Stimulated activated memory B cell treated with anti-CD40 and anti-IgM and Interleukin-4, amounts not matched to agents 10 μg/mL and 1 μg/mL and 100 μg/mL, for 72 hours (primary cell): Measurements from ENCODE around the gene ZNF516.

Source experiments
- ATAC-seq: fragments of 150-1000 bp; cut with Tn5 transposase; 2 replicates; pipeline ENCODE4 v1.10.0; 2021
- H3K27ac Mint-ChIP-seq: one replicate; pipeline ENCODE4 v1.8.0; 2022; ENCODE audit warnings: mild to moderate bottlenecking, mixed read lengths
- H3K27me3 Mint-ChIP-seq: one replicate; pipeline ENCODE4 v1.8.0; 2022; ENCODE audit warnings: mixed read lengths
- H3K36me3 Mint-ChIP-seq: one replicate; pipeline ENCODE4 v1.8.0; 2022; ENCODE audit warnings: mixed read lengths
- H3K4me1 Mint-ChIP-seq: one replicate; pipeline ENCODE4 v1.8.0; 2022; ENCODE audit warnings: mixed read lengths
- H3K4me3 Mint-ChIP-seq: one replicate; pipeline ENCODE4 v1.8.0; 2022; ENCODE audit warnings: mild to moderate bottlenecking, moderate library complexity, mixed read lengths
- H3K9me3 Mint-ChIP-seq: one replicate; pipeline ENCODE4 v1.8.0; 2022; ENCODE audit warnings: mixed read lengths

Gene ZNF516

GRCh38 chr18:76382275-76382674 lies 112.8 kb downstream of the ZNF516 start:
- Mint-ChIP-seq H3K36me3 (peaks cover 11% of the 10 kb centered on the region), H3K27ac (no peak overlapping the region), H3K4me1 (peaks cover 6% of the 10 kb centered on the region), H3K4me3 (no peak overlapping the region), H3K9me3 (no peaks in the 10 kb centered on the region), H3K27me3 (no peaks in the 10 kb centered on the region)
- ATAC-seq, result no peak

GRCh38 chr18:76380791-76381405 lies 114.1 kb downstream of the ZNF516 start:
- H3K4me1 Mint-ChIP-seq, result peaks cover 2% of the 10 kb centered on the region

GRCh38 chr18:76380127-76380729 lies 114.8 kb downstream of the ZNF516 start:
- Mint-ChIP-seq H3K36me3 (peaks cover 18% of the 10 kb centered on the region), H3K9me3 (no peaks in the 10 kb centered on the region), H3K4me3 (no peak overlapping the region), H3K27ac (no peak overlapping the region), H3K4me1 (peaks cover 9% of the 10 kb centered on the region), H3K27me3 (no peaks in the 10 kb centered on the region)
- ATAC-seq, result no peak

More at GRCh38 chr18:76380791-76381405, 114.1 kb downstream of the ZNF516 start:
- Mint-ChIP-seq H3K27me3 (no peaks in the 10 kb centered on the region), H3K9me3 (no peaks in the 10 kb centered on the region), H3K27ac (no peak overlapping the region), H3K36me3 (peaks cover 11% of the 10 kb centered on the region), H3K4me3 (no peak overlapping the region)
- ATAC-seq, result no peak

- ATAC-seq, result no peak
- peaks cover 16% of the 10 kb centered on the region for H3K4me1 Mint-ChIP-seq
- no peaks in the 10 kb centered on the region for H3K27me3 Mint-ChIP-seq
- peaks cover 23% of the 10 kb centered on the region for H3K36me3 Mint-ChIP-seq
- no peak overlapping the region for H3K27ac Mint-ChIP-seq
- H3K9me3 Mint-ChIP-seq, result no peaks in the 10 kb centered on the region
- no peak overlapping the region for H3K4me3 Mint-ChIP-seq
These were observed 115.6 kb downstream of the ZNF516 start for GRCh38 chr18:76379226-76380126.

GRCh38 chr18:76378526-76379215 lies 116.4 kb downstream of the ZNF516 start:
- peaks cover 20% of the 10 kb centered on the region for H3K4me1 Mint-ChIP-seq
- peaks cover 23% of the 10 kb centered on the region for H3K36me3 Mint-ChIP-seq
- H3K27ac Mint-ChIP-seq, result no peak overlapping the region
- H3K4me3 Mint-ChIP-seq, result no peak overlapping the region
- no peaks in the 10 kb centered on the region for H3K27me3 Mint-ChIP-seq
- no peaks in the 10 kb centered on the region for H3K9me3 Mint-ChIP-seq
- peak; percentile 9 for ATAC-seq

GRCh38 chr18:76377359-76377756 lies 117.7 kb downstream of the ZNF516 start:
- no peak overlapping the region for H3K27ac Mint-ChIP-seq
- no peaks in the 10 kb centered on the region for H3K27me3 Mint-ChIP-seq
- no peak for ATAC-seq
- peaks cover 20% of the 10 kb centered on the region for H3K4me1 Mint-ChIP-seq
- H3K9me3 Mint-ChIP-seq, result no peaks in the 10 kb centered on the region
- H3K36me3 Mint-ChIP-seq, result peaks cover 23% of the 10 kb centered on the region
- H3K4me3 Mint-ChIP-seq, result no peak overlapping the region

- Mint-ChIP-seq H3K36me3 (peaks cover 23% of the 10 kb centered on the region), H3K27me3 (no peaks in the 10 kb centered on the region), H3K4me3 (no peak overlapping the region), H3K27ac (no peak overlapping the region), H3K4me1 (peaks cover 20% of the 10 kb centered on the region), H3K9me3 (no peaks in the 10 kb centered on the region)
- ATAC-seq, result no peak
These were observed 118.2 kb downstream of the ZNF516 start for GRCh38 chr18:76376668-76377358.

GRCh38 chr18:76376225-76376624 lies 118.8 kb downstream of the ZNF516 start:
- ATAC-seq, result no peak
- Mint-ChIP-seq H3K4me1 (peaks cover 20% of the 10 kb centered on the region), H3K4me3 (no peak overlapping the region), H3K27ac (no peak overlapping the region), H3K27me3 (no peaks in the 10 kb centered on the region), H3K36me3 (peaks cover 23% of the 10 kb centered on the region), H3K9me3 (no peaks in the 10 kb centered on the region)

- Mint-ChIP-seq H3K27ac (peak overlapping the region; percentile 20), H3K4me3 (no peak overlapping the region), H3K36me3 (peaks cover 24% of the 10 kb centered on the region), H3K27me3 (no peaks in the 10 kb centered on the region), H3K4me1 (peaks cover 20% of the 10 kb centered on the region), H3K9me3 (no peaks in the 10 kb centered on the region)
- ATAC-seq, result peak; percentile 47
These were observed 120.4 kb downstream of the ZNF516 start for GRCh38 chr18:76374330-76375281.

GRCh38 chr18:76373297-76373696 lies 121.7 kb downstream of the ZNF516 start:
- ATAC-seq, result no peak
- no peak overlapping the region for H3K4me3 Mint-ChIP-seq
- H3K4me1 Mint-ChIP-seq, result peaks cover 20% of the 10 kb centered on the region
- no peaks in the 10 kb centered on the region for H3K9me3 Mint-ChIP-seq
- no peaks in the 10 kb centered on the region for H3K27me3 Mint-ChIP-seq
- H3K36me3 Mint-ChIP-seq, result peaks cover 24% of the 10 kb centered on the region
- H3K27ac Mint-ChIP-seq, result no peak overlapping the region

- Mint-ChIP-seq H3K27ac (no peak overlapping the region), H3K9me3 (no peaks in the 10 kb centered on the region), H3K27me3 (no peaks in the 10 kb centered on the region), H3K36me3 (peaks cover 30% of the 10 kb centered on the region), H3K4me1 (peaks cover 20% of the 10 kb centered on the region), H3K4me3 (no peak overlapping the region)
- no peak for ATAC-seq
These were observed 123.5 kb downstream of the ZNF516 start for GRCh38 chr18:76371301-76372203.

GRCh38 chr18:76370686-76371085 lies 124.4 kb downstream of the ZNF516 start:
- peaks cover 27% of the 10 kb centered on the region for H3K36me3 Mint-ChIP-seq
- H3K9me3 Mint-ChIP-seq, result no peaks in the 10 kb centered on the region
- no peak for ATAC-seq
- no peak overlapping the region for H3K4me3 Mint-ChIP-seq
- no peak overlapping the region for H3K27ac Mint-ChIP-seq
- peaks cover 15% of the 10 kb centered on the region for H3K4me1 Mint-ChIP-seq
- no peaks in the 10 kb centered on the region for H3K27me3 Mint-ChIP-seq

GRCh38 chr18:76370201-76370600 lies 124.8 kb downstream of the ZNF516 start:
- H3K4me1 Mint-ChIP-seq, result peaks cover 10% of the 10 kb centered on the region
- no peaks in the 10 kb centered on the region for H3K27me3 Mint-ChIP-seq
- no peak overlapping the region for H3K4me3 Mint-ChIP-seq
- H3K9me3 Mint-ChIP-seq, result no peaks in the 10 kb centered on the region
- peaks cover 22% of the 10 kb centered on the region for H3K36me3 Mint-ChIP-seq
- no peak overlapping the region for H3K27ac Mint-ChIP-seq
- no peak for ATAC-seq
